IPS-NIHi7 (cell line): Measurements from ENCODE around the gene CAV2.

Experiments used
- DNase-seq: peaks from one replicate; pipeline ENCODE4 v3.0.0; 2012; ENCODE audit warnings: mixed read lengths; ENCODE audit errors: extremely low spot score

CAV2 gene

DNA sequence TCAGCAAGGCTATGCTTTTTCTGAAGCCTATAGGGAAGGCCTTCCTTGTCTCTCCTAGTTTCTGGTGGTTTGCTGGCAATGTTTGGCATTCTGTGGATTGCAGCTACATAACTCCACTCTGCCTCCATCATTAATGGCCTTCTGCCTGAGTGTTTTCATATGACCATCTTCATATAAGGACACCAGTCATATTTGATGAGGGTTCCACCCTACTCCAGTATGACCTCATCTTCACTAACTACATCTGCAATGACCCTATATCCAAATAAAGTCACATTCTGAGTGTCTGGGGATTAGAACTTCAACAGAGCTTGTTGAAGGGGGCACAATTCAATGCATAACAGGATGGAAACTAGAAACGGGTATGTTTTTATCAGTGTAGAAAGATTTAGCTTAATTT lies 47.4 kb downstream of the CAV2 start:
- DNase-seq, result no peak

DNA sequence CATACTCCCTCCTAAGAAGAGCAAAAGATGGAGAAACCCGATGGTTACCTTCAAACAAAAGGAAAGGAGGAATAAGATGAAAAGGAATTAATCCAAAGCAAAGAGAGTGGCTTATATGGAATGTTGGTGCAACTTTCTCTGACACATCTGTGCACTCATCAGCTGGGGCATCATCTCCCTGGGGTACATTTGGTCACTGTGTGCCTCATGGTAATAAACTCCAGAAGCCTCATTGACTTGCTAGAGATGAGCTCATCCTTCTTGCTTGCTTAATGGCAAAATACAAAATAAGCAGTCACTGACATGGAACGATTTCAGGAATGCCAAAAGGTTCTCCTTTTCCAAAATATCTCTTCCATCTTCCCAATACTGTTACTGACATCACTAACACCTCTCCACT lies 47.8 kb downstream of the CAV2 start:
- DNase-seq, result no peak

DNA sequence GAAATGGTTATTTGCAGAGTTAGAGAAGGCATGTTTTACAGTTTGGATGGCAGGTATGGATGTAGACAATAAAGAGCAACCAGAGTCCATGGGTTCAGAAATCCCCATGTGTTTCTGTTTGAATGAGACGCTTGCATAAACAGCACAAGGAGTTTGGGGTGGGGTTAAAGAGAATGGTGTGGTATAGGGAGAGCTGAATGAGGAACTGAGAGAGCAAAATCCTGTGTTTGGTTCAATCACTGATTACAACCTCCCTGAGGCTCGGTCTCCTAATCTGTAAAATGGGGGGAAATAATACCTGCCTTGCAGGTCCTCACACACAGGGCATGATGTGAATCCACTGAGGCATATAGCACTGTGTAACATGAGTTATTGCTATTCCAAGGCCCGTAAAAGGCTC lies 49.0 kb downstream of the CAV2 start:
- no peak for DNase-seq

DNA sequence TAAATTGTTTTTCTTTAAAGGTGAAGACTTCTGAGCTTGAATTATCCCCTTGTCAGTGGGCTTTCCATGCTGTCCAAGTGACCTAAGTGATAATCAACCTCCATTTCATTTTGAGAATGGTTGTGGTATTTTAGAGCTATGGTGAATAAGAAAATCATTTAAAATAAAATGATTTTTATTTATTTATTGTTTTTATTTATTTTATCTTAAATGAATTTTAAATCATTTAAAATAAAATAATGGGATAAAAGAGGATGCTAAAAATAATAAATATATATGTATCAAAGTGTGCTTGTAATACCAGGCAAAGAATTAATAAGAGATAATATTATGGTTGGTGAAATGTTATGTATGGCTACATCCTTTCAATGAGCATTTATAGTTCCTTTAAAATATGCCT lies 49.8 kb downstream of the CAV2 start:
- no peak for DNase-seq

DNA sequence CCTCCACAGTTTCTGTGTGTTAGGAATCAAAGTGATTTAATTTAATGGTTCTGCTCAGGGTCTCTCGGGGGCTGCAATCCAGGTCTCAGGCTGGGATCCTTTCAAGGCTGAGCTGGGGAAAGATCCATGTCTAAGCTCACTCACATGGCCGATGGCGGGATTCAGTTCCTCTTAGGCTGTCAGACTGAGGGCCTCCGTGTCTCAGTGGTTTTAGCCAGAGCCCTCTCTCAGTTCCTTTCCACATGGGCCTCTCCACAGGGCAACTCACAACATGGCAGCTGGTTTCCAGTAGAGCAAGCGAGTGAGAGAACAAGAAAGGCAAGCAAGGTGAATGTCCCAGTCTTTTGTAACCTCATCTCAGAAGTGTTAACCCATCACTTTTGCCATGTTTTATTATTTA lies 52.2 kb downstream of the CAV2 start:
- DNase-seq, result no peak

DNA sequence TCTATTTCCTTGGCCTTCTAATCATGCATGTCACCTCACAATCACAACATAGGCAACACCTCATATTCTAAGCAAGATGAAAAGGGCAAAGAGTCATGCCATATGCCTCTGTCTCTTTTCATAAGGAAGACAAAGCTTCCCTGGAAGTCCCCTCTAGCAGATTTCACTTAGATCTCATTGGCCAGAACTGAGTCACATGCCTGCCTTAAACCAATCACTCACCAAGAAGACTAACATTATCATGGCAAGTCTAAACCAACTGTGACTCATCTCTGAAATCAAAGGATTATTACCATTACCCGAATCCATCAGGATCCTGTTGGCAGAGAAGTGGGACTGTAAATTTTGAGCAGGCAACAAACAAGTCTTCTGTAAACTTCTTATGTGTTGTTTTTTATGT lies 53.1 kb downstream of the CAV2 start:
- DNase-seq, result no peak

DNA sequence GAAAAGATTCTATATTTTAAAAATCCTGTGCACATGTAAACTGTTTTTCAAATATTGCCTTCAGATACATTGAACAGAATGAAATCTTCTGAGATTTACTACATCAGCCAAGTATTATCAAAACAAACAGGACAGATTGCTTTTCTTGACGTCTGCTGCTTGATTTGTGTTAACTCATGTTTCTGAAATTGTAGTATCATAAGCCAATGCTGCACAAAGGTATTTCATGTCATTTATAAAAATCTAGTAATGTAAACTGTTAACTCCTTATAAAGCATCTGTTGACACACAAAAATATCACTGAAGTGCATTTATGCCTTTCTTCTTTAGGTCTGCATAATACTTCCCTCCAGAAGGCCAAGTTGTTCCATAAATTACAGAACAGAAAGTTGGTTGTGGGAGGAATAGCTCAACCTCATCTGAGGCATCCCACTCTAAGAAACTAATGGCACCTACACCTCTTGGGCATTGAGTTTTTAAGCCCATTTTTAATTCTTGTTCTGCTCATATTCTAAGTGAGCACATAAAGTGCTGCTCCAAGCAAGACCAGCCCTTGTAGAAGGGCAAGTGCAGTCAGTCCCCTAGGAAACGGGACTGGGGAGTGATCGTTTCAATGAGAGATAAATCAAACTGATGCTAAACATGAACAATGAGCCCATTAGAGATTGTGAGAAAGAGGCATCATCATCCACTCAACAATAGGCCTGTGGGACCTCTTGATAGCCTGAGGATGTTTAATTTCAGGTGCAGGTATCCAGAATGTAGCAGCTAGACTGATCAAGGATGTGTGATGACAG lies 53.8 kb downstream of the CAV2 start:
- no peak for DNase-seq

DNA sequence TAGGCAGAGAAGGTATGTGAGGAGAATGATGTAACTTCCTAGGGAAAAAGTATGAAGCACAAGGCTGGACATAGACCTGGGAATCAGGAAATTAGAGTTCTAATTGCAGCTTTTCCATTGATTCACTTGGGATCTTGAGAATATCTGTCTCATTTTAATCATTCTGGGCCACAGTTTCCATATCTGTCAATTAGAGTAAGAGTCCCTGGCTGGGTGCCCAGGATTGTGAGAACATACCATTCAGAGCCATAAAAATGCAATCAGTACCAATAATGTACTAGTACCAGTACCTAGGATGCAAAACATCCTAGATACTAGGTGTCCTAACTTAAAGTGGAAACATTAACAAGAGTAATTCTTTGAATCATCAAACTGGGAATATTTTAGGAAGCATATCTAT lies 54.9 kb downstream of the CAV2 start:
- DNase-seq, result no peak

DNA sequence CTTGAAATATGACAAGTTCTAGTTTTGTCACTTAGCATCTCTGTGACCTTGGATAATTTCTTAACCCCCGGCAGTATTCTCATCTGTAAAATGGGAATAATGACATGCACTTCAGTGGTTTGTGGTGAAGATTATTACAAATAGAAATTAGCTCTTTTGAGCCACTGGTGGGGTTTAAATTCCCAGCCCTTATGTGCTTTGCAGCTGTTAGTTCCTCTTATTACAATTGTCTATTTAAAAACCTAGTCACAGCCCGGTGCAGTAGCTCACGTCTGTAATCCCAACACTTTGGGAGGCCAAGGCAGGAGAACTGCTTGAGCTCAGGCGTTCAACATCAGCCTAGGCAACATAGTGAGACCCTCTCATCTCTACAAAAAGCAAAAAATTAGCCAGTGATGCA lies 55.4 kb downstream of the CAV2 start:
- DNase-seq, result no peak

DNA sequence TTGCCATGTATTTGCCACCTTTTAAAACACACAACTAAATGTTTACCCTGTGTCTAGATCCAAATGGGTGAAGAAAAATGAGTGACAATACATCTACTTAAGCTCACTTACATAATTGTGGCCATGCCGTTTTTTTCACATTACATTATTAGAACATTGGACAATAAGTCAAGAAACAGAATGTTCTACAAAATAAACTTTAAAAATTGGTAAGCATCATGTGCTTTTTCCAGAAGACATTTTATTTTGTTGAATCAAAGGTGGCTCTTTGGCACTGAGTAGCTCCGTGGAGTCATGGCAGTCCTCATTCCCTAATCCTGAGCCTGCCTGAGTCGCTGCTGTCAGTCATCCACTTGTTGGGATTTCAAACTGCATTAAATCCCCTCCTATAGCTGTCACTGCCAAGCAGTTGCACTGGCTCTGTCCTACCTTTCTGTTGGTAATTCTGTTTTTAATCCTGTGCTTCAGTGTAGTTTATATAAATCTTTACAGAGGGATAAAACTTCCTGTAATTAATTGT lies 57.6 kb downstream of the CAV2 start:
- no peak for DNase-seq

DNA sequence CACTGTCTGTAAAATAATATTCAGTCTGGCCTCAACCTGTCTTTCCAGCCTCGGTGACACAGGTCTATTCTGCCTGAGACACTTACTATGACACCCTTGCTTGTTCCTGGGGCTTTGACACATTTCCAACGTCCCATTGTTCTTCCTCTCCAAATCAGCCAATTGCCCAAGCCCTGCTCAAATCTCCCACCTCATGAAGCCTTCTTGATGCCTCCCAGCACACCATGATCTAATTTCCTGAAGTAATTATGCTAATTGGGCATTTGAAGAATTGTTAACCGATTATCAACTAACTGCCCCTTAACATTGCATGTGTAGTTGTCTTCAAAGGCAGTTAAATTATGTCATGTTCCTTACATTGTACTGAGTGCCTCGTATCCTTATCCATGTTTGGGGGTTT lies 58.4 kb downstream of the CAV2 start:
- no peak for DNase-seq
